GM06990 (cell line): ENCODE results near the gene IRS1.

Source experiments
- DNase-seq: peaks from one replicate; pipeline ENCODE4 v3.0.0-alpha.2; 2011; ENCODE audit not compliant: insufficient read length; ENCODE audit errors: extremely low read depth
- H3K27me3 ChIP-seq: replicated peaks from 2 replicates; pipeline ENCODE4 v1.6.0; 2011; ENCODE audit warnings: low read length; ENCODE audit not compliant: control insufficient read depth, insufficient read depth
- H3K36me3 ChIP-seq: 2 replicates; pipeline ENCODE4 v1.5.1; 2011; ENCODE audit warnings: low read length; ENCODE audit not compliant: control insufficient read depth, insufficient read depth
- H3K4me3 ChIP-seq: replicated peaks from 2 replicates; pipeline ENCODE4 v1.5.1; 2011; ENCODE audit warnings: low read depth, mild to moderate bottlenecking, control low read depth, low read length
- TF ChIP-seq, protein P1 (sequence below): IDR thresholded peaks from 2 replicates; pipeline ENCODE4 v1.5.1; 2011; ENCODE audit warnings: low read length, control low read depth, mild to moderate bottlenecking, inconsistent platforms; ENCODE audit not compliant: insufficient read depth, poor library complexity, severe bottlenecking

Gene IRS1

DNA sequence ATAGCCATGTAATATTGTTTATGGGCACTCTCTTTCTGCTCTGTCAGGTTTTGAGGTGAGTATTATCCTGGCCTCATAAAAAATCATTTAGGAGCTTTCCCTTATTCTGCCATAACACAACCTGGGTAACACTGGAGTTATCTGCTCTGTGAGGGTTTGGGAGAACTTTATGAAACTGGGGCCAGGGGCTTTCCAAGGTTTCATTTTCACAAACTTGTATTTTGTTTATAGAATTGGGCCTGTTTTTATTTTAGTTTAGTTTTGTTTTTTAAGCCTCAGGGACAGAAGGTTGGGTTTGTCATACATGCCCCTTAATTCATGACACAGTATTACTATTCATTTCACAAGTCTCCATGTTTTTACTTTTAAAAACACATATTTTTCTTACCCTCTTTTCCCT, 83.5 kb downstream of the IRS1 start:
- no peaks in the 10 kb centered on the region for H3K36me3 ChIP-seq
- no peaks in the 10 kb centered on the region for H3K27me3 ChIP-seq
- TF ChIP-seq, protein P1, sequence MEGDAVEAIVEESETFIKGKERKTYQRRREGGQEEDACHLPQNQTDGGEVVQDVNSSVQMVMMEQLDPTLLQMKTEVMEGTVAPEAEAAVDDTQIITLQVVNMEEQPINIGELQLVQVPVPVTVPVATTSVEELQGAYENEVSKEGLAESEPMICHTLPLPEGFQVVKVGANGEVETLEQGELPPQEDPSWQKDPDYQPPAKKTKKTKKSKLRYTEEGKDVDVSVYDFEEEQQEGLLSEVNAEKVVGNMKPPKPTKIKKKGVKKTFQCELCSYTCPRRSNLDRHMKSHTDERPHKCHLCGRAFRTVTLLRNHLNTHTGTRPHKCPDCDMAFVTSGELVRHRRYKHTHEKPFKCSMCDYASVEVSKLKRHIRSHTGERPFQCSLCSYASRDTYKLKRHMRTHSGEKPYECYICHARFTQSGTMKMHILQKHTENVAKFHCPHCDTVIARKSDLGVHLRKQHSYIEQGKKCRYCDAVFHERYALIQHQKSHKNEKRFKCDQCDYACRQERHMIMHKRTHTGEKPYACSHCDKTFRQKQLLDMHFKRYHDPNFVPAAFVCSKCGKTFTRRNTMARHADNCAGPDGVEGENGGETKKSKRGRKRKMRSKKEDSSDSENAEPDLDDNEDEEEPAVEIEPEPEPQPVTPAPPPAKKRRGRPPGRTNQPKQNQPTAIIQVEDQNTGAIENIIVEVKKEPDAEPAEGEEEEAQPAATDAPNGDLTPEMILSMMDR = no peak
- DNase-seq = no peak
- H3K4me3 ChIP-seq = no peak overlapping the region

DNA sequence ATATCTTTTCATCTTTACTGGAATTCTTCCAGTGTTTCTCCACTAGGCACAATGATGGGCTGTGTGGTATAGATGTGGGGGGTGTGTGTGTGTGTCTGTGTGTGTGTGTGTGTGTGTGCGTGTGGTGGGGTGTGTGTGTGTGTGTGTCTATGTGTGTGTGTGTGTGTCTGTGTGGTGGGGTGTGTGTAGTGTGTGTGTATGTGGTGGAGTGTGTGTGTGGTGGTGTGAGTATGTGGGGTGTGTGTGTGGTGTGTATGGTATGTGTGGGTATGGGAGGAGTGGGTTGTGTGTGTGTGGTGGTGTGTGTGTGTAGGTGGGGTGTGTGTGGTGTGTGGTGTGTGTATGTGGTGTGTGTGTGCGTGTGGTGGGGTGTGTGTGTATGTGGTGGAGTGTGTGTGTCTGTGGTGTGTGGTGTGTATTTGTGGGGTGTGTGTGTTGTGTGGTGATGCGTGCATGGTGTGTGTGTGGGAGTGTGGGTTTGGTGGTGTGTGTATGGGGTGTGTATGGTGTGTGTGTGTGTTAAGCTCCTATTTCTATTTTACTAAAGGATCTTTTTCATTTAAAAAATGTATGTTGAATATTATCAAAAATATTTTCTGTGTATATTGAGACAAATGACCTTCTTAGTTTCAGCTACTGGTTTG, 84.2 kb downstream of the IRS1 start:
- TF ChIP-seq, protein P1 = no peak
- no peak overlapping the region for H3K4me3 ChIP-seq
- no peak for DNase-seq
- no peaks in the 10 kb centered on the region for H3K36me3 ChIP-seq
- no peaks in the 10 kb centered on the region for H3K27me3 ChIP-seq

DNA sequence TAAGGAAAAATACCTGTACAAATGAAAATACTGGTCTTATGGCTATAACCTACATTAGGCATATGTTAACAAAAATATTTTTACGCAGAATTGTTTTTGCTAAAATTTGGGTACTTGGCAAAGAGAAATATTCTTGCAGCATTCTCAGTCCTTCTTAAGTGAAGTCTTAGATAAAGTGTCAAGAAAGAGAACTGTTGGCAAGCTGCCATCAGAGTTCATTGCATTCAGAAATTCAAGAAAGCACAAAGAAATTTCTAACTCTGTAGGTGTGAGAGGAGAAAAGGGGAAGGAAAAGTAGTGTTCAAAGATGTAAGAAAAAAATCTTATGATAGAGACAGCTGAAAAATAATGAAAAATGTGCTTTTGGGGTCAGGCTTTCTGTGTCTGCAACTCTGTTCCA, 86.7 kb downstream of the IRS1 start:
- no peak overlapping the region for H3K4me3 ChIP-seq
- TF ChIP-seq, protein P1 = no peak
- no peaks in the 10 kb centered on the region for H3K27me3 ChIP-seq
- H3K36me3 ChIP-seq = no peaks in the 10 kb centered on the region
- no peak for DNase-seq

DNA sequence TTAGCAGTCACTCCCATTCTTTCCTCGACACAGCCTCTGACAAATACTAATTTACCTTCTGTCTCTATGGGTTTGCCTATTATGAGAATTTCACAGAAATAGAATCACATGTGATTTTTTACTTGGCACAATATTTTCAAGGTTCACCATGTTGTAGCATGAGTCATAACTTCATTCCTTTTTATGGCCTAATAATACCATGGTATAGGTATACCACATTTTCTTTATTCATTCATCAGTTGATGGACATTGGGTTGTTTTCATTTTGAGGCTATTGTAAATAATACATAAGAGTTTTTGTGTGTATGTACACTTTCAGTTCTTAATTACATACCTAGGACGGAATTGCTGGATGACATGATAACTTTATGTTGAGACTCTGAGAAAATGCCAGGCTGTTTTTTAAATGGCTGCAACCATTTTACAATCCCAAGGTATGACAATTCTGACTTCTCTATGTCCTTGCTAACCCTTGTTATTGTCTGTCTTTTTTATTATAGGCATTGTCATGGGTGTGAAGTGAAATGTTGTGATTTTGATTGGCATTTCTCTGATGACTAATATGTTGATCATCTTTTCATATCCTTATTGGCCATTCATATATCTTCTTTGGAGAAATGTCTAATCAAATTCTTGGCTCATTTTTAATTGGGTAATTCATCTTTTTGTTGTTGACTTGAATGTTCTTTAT, 87.9 kb downstream of the IRS1 start:
- Histone ChIP-seq H3K27me3 (no peaks in the 10 kb centered on the region; the same call in 1 of the 2 replicates), H3K36me3 (no peaks in the 10 kb centered on the region), H3K4me3 (no peak overlapping the region)
- no peak for DNase-seq
- TF ChIP-seq, protein P1 = no peak

DNA sequence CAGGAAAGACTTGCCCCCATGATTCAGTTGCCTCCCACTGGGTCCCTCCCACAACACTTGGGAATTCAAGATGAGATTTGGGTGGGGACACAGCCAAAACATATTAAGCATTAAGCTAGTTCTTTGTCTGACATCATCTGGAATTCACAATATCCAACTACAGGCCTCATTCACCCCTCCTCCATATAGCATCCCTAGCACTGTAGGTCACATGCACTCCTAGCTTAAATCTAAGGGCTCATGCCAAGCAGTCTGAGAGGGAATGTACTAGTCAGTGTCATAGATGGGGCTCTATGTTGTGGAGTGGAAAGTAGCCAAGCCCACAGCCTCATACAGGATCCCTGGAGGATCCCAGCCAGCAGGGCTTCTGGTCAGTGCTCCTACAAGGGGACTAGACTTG, 92.1 kb downstream of the IRS1 start:
- no peaks in the 10 kb centered on the region; the same call in none of the 2 replicates for H3K27me3 ChIP-seq
- DNase-seq = no peak
- TF ChIP-seq, protein P1 = no peak
- no peaks in the 10 kb centered on the region for H3K36me3 ChIP-seq
- no peak overlapping the region for H3K4me3 ChIP-seq
